Panc1 (cell line): ENCODE measurements around the gene UCP2. TPM values are rescaled to one million over a fixed set of nuclear protein-coding genes. Genes with fewer than 3 reads are reported as not detected.

Experiments
- ATAC-seq: fragments of 200-7000 bp; cut with Tn5 transposase; 2 replicates; pipeline ENCODE4 v1.9.1; 2020; ENCODE audit warnings: mild to moderate bottlenecking, moderate library complexity
- BruUV-seq: library from RNA; stranded (reverse); fragments of 400-500 nt; replicated peaks from 2 replicates; lab custom pipeline; 2021; lab: Mats Ljungman, UMichigan
- CTCF ChIA-PET: fragments of 300-600 bp; sonication (Branson Sonifier 250); formaldehyde crosslinking; loops from one replicate; lab custom pipeline; 2022; ENCODE audit warnings: antibody characterized with exemption; lab: Charles Lee
- POLR2A ChIA-PET: fragments of 300-600 bp; sonication (Branson Sonifier 250); formaldehyde crosslinking; loops from one replicate; lab custom pipeline; 2022; ENCODE audit warnings: antibody characterized with exemption; lab: Charles Lee
- DNase-seq: peaks from one replicate; pipeline ENCODE4 v3.0.0-alpha.2; 2010; ENCODE audit warnings: low read depth, low spot score
- H3K27ac ChIP-seq: 2 replicates; pipeline ENCODE4 v1.5.1; 2011; ENCODE audit warnings: mild to moderate bottlenecking, low read length, inconsistent platforms
- H3K27me3 ChIP-seq: fragments of 200-500 bp; sonication (Bioruptor generic); 2 replicates; pipeline ENCODE4 v1.6.0; 2014; ENCODE audit warnings: low read length, inconsistent platforms; ENCODE audit not compliant: control insufficient read depth, insufficient read depth
- H3K36me3 ChIP-seq: fragments of 200-500 bp; sonication (Bioruptor generic); 2 replicates; pipeline ENCODE4 v1.5.1; 2014; ENCODE audit warnings: inconsistent platforms, mild to moderate bottlenecking, low read length, moderate library complexity; ENCODE audit not compliant: control insufficient read depth, insufficient read depth
- H3K4me1 ChIP-seq: 2 replicates; pipeline ENCODE4 v1.5.1; 2011; ENCODE audit warnings: inconsistent platforms, mild to moderate bottlenecking, low read length, moderate library complexity; ENCODE audit not compliant: control insufficient read depth, insufficient read depth
- H3K4me3 ChIP-seq, 2 experiments: 2 replicates each; pipeline ENCODE4 v1.5.1; 2011 to 2012; ENCODE audit warnings: low read depth in 2 of 2, low read length in 2 of 2, mild to moderate bottlenecking in 2 of 2, inconsistent platforms in 1 of 2, moderate library complexity in 1 of 2
- H3K9me3 ChIP-seq: fragments of 200-500 bp; sonication (Bioruptor generic); 2 replicates; pipeline ENCODE4 v1.5.1; 2014; ENCODE audit warnings: low read depth, mild to moderate bottlenecking, inconsistent platforms, low read length, moderate library complexity; ENCODE audit not compliant: control insufficient read depth, insufficient read depth
- CTCF ChIP-seq: fragments of 450-650 bp; IDR thresholded peaks from 2 replicates; pipeline ENCODE4 v1.5.1; 2017; ENCODE audit warnings: mild to moderate bottlenecking
- POLR2AphosphoS5 ChIP-seq: IDR thresholded peaks from 2 replicates; pipeline ENCODE4 v1.6.1; 2012; ENCODE audit warnings: mild to moderate bottlenecking, low read depth, low read length, moderate library complexity
- REST ChIP-seq, 2 experiments: IDR thresholded peaks; 2 replicates each; pipeline ENCODE4 v1.6.1; 2011 to 2012; ENCODE audit warnings: low read depth in 2 of 2, control low read depth in 1 of 2, low read length in 1 of 2, mild to moderate bottlenecking in 1 of 2, moderate library complexity in 1 of 2; ENCODE audit not compliant: insufficient read depth in 1 of 2
- SIN3A ChIP-seq: IDR thresholded peaks from 2 replicates; pipeline ENCODE4 v1.6.1; 2012; ENCODE audit warnings: low read depth, mild to moderate bottlenecking, low read length, moderate library complexity, borderline replicate concordance; ENCODE audit not compliant: insufficient read depth
- TCF7L2 ChIP-seq: IDR thresholded peaks from 2 replicates; pipeline ENCODE4 v1.6.1; 2011; ENCODE audit warnings: mild to moderate bottlenecking, low read depth, low read length, inconsistent platforms
- in situ Hi-C: cut with HindIII; loops from 2 replicates; pipeline ENCODE4 v1.10.0; 2016; ENCODE audit warnings: low sequenced_read_pairs, low pct_unique_long_range_greater_than_20kb
- intact Hi-C: fragments of 100-400 bp; cut with micrococcal nuclease; formaldehyde crosslinking; loops from one replicate; pipeline ENCODE4 v1.10.0; 2022; ENCODE audit not compliant: unreplicated experiment
- total RNA-seq: library from RNA; stranded (reverse); gene quantifications from one replicate; pipeline ENCODE4 v1.2.1, GENCODE V29; 2021; ENCODE audit not compliant: unreplicated experiment

The UCP2 gene
- total RNA-seq, 1 experiment from 2014 or later, result 68.8 TPM

DNA sequence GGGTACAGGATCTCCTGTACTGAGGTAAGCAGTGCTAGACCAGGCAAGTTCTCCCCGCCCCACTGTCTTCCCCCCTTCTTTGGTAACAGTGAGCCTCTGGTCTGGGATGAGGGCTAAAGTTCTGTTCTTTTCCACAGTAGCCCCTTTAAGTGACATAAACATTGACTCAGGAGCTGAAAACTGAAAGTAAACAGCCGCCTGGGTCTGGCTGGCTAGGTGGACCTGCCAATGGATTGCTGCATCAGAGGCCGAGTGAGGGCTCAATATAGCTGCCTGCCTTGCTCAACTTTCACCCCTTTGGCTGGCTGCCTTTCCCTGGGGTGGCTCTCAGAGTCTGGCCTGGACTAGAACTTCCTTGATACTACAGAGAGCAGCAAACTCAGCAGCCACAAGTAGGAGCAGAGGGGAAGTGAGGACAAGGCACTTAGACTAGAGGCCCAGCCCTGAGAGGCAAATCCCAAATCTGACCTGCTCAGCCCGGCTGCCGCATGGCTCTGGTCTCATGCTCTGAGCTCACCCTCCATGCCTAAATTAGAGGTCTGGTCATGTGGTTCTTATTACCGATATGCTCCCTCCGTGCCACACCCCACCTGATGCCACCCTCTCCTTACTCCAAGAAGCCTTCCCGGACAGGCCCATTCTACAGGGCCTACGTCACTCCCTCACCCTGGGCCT, 35.8 kb upstream of the UCP2 start:
- POLR2A ChIA-PET, result no interaction called here
- CTCF ChIA-PET, result no interaction called here
- TF ChIP-seq POLR2AphosphoS5 (no peak), SIN3A (no peak), CTCF (no peak), TCF7L2 (no peak), REST (IDR thresholded peaks at IDR 0.05; ENCODE audit: insufficient read depth in 1 of 2, low read depth in 2 of 2, low read length in 1 of 2) (no peak)
- no peaks in the 10 kb centered on the region for H3K4me1 ChIP-seq
- H3K36me3 ChIP-seq, result no peaks in the 10 kb centered on the region
- in situ Hi-C loops, result no loop called here
- ATAC-seq (no peak), DNase-seq (no peak)
- BruUV-seq, result no TSS peak
- no peak overlapping the region for H3K27ac ChIP-seq
- H3K27me3 ChIP-seq, result no peaks in the 10 kb centered on the region
- no peak overlapping the region for H3K4me3 ChIP-seq
- intact Hi-C loops, result no loop called here
- H3K9me3 ChIP-seq, result no peaks in the 10 kb centered on the region

- intact Hi-C loops (no loop called here), in situ Hi-C loops (no loop called here)
- no TSS peak for BruUV-seq
- ATAC-seq (no peak), DNase-seq (no peak)
- Histone ChIP-seq H3K36me3 (no peaks in the 10 kb centered on the region), H3K4me1 (no peaks in the 10 kb centered on the region), H3K9me3 (no peaks in the 10 kb centered on the region), H3K27ac (no peak overlapping the region), H3K4me3 (no peak overlapping the region), H3K27me3 (no peaks in the 10 kb centered on the region)
- ChIA-PET CTCF (no interaction called here), POLR2A (no interaction called here)
- TF ChIP-seq REST (IDR thresholded peaks at IDR 0.05; ENCODE audit: insufficient read depth in 1 of 2, low read depth in 2 of 2, low read length in 1 of 2), result no peak
- no peak for TF ChIP-seq SIN3A
- no peak for TF ChIP-seq POLR2AphosphoS5
- no peak for TF ChIP-seq CTCF
- TF ChIP-seq TCF7L2, result no peak
Measured at GRCh38 chr11:74017631-74018030, 35.0 kb upstream of the UCP2 start.
